H1 (cell line): Measurements from ENCODE around the gene SIGLEC10. TPM values are rescaled to one million over a fixed set of nuclear protein-coding genes. Genes with fewer than 3 reads are reported as not detected.

Experiments used
- CTCF ChIA-PET: fragments of 300-600 bp; sonication (Branson Sonifier 250); formaldehyde crosslinking; loops from one replicate; lab custom pipeline; 2021; ENCODE audit not compliant: partially characterized antibody; lab: Charles Lee
- POLR2A ChIA-PET: fragments of 300-600 bp; sonication (Branson Sonifier 250); formaldehyde crosslinking; loops from one replicate; lab custom pipeline; 2021; ENCODE audit warnings: inconsistent platforms; ENCODE audit not compliant: partially characterized antibody; lab: Charles Lee
- DNase-seq, 2 experiments: peaks; one replicate each; pipeline versions ENCODE4 v3.0.0 to v3.0.0-alpha.2; 2010 to 2022; ENCODE audit warnings: low spot score in 2 of 2, low read depth in 1 of 2, mixed read lengths in 1 of 2
- FAIRE-seq: peaks from 2 replicates; lab custom pipeline; 2011; peaks lifted over from hg19 to GRCh38; lab: Jason Lieb, UNC
- H2AFZ ChIP-seq: 2 replicates; pipeline ENCODE4 v1.8.1; 2012; ENCODE audit warnings: low read length, inconsistent platforms
- H2AK5ac ChIP-seq: 2 replicates; pipeline ENCODE4 v1.6.1; 2013; ENCODE audit warnings: low read depth, low read length
- H2BK120ac ChIP-seq: replicated peaks from 2 replicates; pipeline ENCODE3; 2013; ENCODE audit warnings: low read depth, low read length, inconsistent platforms
- H2BK12ac ChIP-seq: 2 replicates; pipeline ENCODE4 v1.6.1; 2013; ENCODE audit warnings: low read depth, low read length
- H2BK15ac ChIP-seq: 2 replicates; pipeline ENCODE4 v1.6.1; 2013; ENCODE audit warnings: low read length
- H2BK20ac ChIP-seq: 2 replicates; pipeline ENCODE4 v1.6.1; 2013; ENCODE audit warnings: low read length
- H2BK5ac ChIP-seq: 2 replicates; pipeline ENCODE4 v1.6.1; 2013; ENCODE audit warnings: low read depth, low read length
- H3K14ac ChIP-seq: 2 replicates; pipeline ENCODE4 v1.6.1; 2013; ENCODE audit warnings: inconsistent platforms; ENCODE audit not compliant: insufficient read length
- H3K18ac ChIP-seq: 2 replicates; pipeline ENCODE4 v1.6.1; 2013; ENCODE audit warnings: low read length; ENCODE audit errors: extremely low read depth
- H3K23ac ChIP-seq: 2 replicates; pipeline ENCODE4 v1.6.1; 2013; ENCODE audit warnings: inconsistent platforms; ENCODE audit not compliant: insufficient read length
- H3K23me2 ChIP-seq: 2 replicates; pipeline ENCODE4 v1.6.1; 2013; ENCODE audit warnings: low read depth, low read length
- H3K27ac ChIP-seq: 2 replicates; pipeline ENCODE4 v1.6.1; 2011; ENCODE audit warnings: low read depth, low read length, inconsistent platforms
- H3K27me3 ChIP-seq, 4 experiments: replicated peaks in 1 of 4; 1 replicate in 1 of 4; 2 replicates in 3 of 4; pipeline versions ENCODE4 v1.6.1 to v1.8.1; 2011 to 2013; ENCODE audit warnings: low read length in 3 of 4, mild to moderate bottlenecking in 3 of 4, inconsistent platforms in 2 of 4, mixed read lengths in 2 of 4, moderate library complexity in 1 of 4; ENCODE audit not compliant: control insufficient read depth in 3 of 4, insufficient read depth in 3 of 4; ENCODE audit errors: extremely low read depth in 1 of 4
- H3K36me3 ChIP-seq, 4 experiments: 2 replicates each; pipeline versions ENCODE4 v1.6.1 to v1.8.1; 2011 to 2013; ENCODE audit warnings: mild to moderate bottlenecking in 4 of 4, low read length in 3 of 4, moderate library complexity in 2 of 4, control low read depth in 1 of 4, inconsistent platforms in 1 of 4; ENCODE audit not compliant: insufficient read depth in 4 of 4, control insufficient read depth in 2 of 4
- H3K4ac ChIP-seq: replicated peaks from 2 replicates; pipeline ENCODE3; 2013; ENCODE audit warnings: low read length, low read depth, mixed read lengths, inconsistent platforms; ENCODE audit not compliant: insufficient read length
- H3K4me1 ChIP-seq, 4 experiments: replicated peaks in 1 of 4; 1 replicate in 1 of 4; 2 replicates in 3 of 4; pipeline versions ENCODE4 v1.6.1 to v1.8.1; 2011 to 2013; ENCODE audit warnings: low read length in 3 of 4, inconsistent platforms in 2 of 4, mixed read lengths in 1 of 4; ENCODE audit not compliant: insufficient read depth in 4 of 4, control insufficient read depth in 3 of 4
- H3K4me2 ChIP-seq, 2 experiments: 2 replicates each; pipeline versions ENCODE4 v1.6.1 to v1.8.1; 2011 to 2013; ENCODE audit warnings: low read depth in 2 of 2, low read length in 2 of 2, control low read depth in 1 of 2, inconsistent platforms in 1 of 2, mild to moderate bottlenecking in 1 of 2; ENCODE audit not compliant: insufficient read depth in 1 of 2
- H3K4me3 ChIP-seq, 4 experiments: fragments of 200-600, 300-600 bp in 1 of 4; sonication (generic), shearing (Covaris generic), sonication (Bioruptor Twin) in 1 of 4; 2 replicates each; pipeline versions ENCODE4 v1.5.1 to v1.8.1; 2011 to 2016; ENCODE audit warnings: low read length in 4 of 4, low read depth in 3 of 4, control low read depth in 2 of 4, inconsistent platforms in 2 of 4, mild to moderate bottlenecking in 2 of 4, mixed read lengths in 1 of 4, moderate library complexity in 1 of 4; ENCODE audit not compliant: insufficient read depth in 2 of 4; ENCODE audit errors: extremely low read depth in 1 of 4
- H3K56ac ChIP-seq: replicated peaks from 2 replicates; pipeline ENCODE3; 2013; ENCODE audit warnings: low read depth, mild to moderate bottlenecking, mixed read lengths, low read length, inconsistent platforms; ENCODE audit not compliant: insufficient read length
- H3K79me1 ChIP-seq: 2 replicates; pipeline ENCODE4 v1.6.1; 2013; ENCODE audit warnings: low read depth, low read length, control low read depth
- H3K79me2 ChIP-seq, 2 experiments: 2 replicates each; pipeline versions ENCODE4 v1.6.1 to v1.8.1; 2012 to 2013; ENCODE audit warnings: low read length in 2 of 2, mild to moderate bottlenecking in 2 of 2, inconsistent platforms in 1 of 2; ENCODE audit not compliant: insufficient read depth in 2 of 2, control insufficient read depth in 1 of 2
- H3K9ac ChIP-seq, 4 experiments: replicated peaks in 1 of 4; 1 replicate in 1 of 4; 2 replicates in 3 of 4; pipeline versions ENCODE4 v1.6.1 to v1.8.1; 2011 to 2013; ENCODE audit warnings: low read depth in 3 of 4, low read length in 3 of 4, control low read depth in 2 of 4, mild to moderate bottlenecking in 2 of 4, moderate library complexity in 2 of 4, inconsistent platforms in 1 of 4; ENCODE audit errors: extremely low read depth in 1 of 4
- H3K9me3 ChIP-seq, 2 experiments: 2 replicates each; pipeline versions ENCODE4 v1.6.1 to v1.8.1; 2012 to 2013; ENCODE audit warnings: mild to moderate bottlenecking in 2 of 2, moderate library complexity in 2 of 2, control low read depth in 1 of 2, inconsistent platforms in 1 of 2, low read depth in 1 of 2, low read length in 1 of 2, mixed read lengths in 1 of 2; ENCODE audit not compliant: insufficient read depth in 2 of 2
- H4K20me1 ChIP-seq, 2 experiments: replicated peaks in 1 of 2; 2 replicates each; pipeline versions ENCODE3 to v1.8.1; 2011 to 2013; ENCODE audit warnings: inconsistent platforms in 2 of 2, low read length in 2 of 2, mild to moderate bottlenecking in 1 of 2; ENCODE audit not compliant: insufficient read depth in 2 of 2, control insufficient read depth in 1 of 2
- H4K5ac ChIP-seq: 2 replicates; pipeline ENCODE4 v1.6.1; 2013; ENCODE audit warnings: low read length, low read depth, mixed read lengths, inconsistent platforms; ENCODE audit not compliant: insufficient read length
- H4K8ac ChIP-seq: 2 replicates; pipeline ENCODE4 v1.8.0; 2013; ENCODE audit warnings: mild to moderate bottlenecking, moderate library complexity, low read length, inconsistent platforms; ENCODE audit not compliant: insufficient read depth; ENCODE audit errors: extremely low read depth
- H4K91ac ChIP-seq: replicated peaks from 2 replicates; pipeline ENCODE3; 2013; ENCODE audit warnings: low read length, mixed read lengths, inconsistent platforms; ENCODE audit not compliant: insufficient read length
- CHD2 ChIP-seq: IDR thresholded peaks from 2 replicates; pipeline ENCODE4 v1.6.1; 2012; ENCODE audit warnings: low read length, improper control_type of control experiment
- EP300 ChIP-seq, 2 experiments: IDR thresholded peaks; 1 replicate in 1 of 2; 2 replicates in 1 of 2; pipeline ENCODE4 v1.6.1; 2011 to 2012; ENCODE audit warnings: low read depth in 2 of 2, low read length in 2 of 2, mild to moderate bottlenecking in 2 of 2, borderline replicate concordance in 1 of 2, inconsistent platforms in 1 of 2, moderate library complexity in 1 of 2
- RAD21 ChIP-seq, 2 experiments: IDR thresholded peaks in 1 of 2; conservative IDR thresholded peaks in 1 of 2; 2 replicates each; pipeline ENCODE4 v1.6.1; 2011; ENCODE audit warnings: low read depth in 2 of 2, low read length in 2 of 2, improper control_type of control experiment in 1 of 2, inconsistent platforms in 1 of 2, mild to moderate bottlenecking in 1 of 2, moderate library complexity in 1 of 2
- WGBS, 2 experiments: shearing (Covaris generic) in 1 of 2; methylation state at CpG; one replicate each; pipeline versions ENCODE4 v1.1.6 to v1.1.7; 2013 to 2015; ENCODE audit warnings: low lambda C conversion rate in 2 of 2, mixed read lengths in 2 of 2, inconsistent platforms in 1 of 2, low coverage in 1 of 2, missing lambda C conversion rate in 1 of 2; ENCODE audit not compliant: insufficient replicate concordance in 2 of 2, insufficient coverage in 1 of 2, insufficient read length in 1 of 2; ENCODE audit errors: extremely low coverage in 1 of 2, missing lambda C conversion rate in 1 of 2; 5-methylcytosine and 5-hydroxymethylcytosine counted together
- polyA plus RNA-seq, 7 experiments: library from polyadenylated mRNA; depleted of rRNA in 3 of 7; stranded (reverse) in 5 of 7; unstranded in 2 of 7; fragments of >200 nt in 5 of 7; fragments of 200-250 nt in 2 of 7; gene quantifications; 1 replicate in 5 of 7; 2 replicates in 1 of 7; 4 replicates in 1 of 7; pipeline versions ENCODE4 v1.2.1 to v1.2.3, GENCODE V29; 2011 to 2013; ENCODE audit warnings: missing spikeins in 2 of 7, mixed read lengths in 2 of 7
- total RNA-seq: library from RNA; stranded (reverse); fragmentation: NEBNext Ultra II Directional; extraction: Animal tissue kit (Norgen Biotek cat#: 25700); gene quantifications from 2 replicates; pipeline ENCODE4 v1.2.1, GENCODE V29; 2021

Gene SIGLEC10
- total and polyA plus RNA-seq, 2 of the 8 experiments (the other 6 are each of a cell fraction or from before 2014, with no cell fraction given): 0.06 TPM; not detected in 1

GRCh38 chr19:51458899-51459505 lies 41.6 kb upstream of the SIGLEC10 start:
- H3K9ac ChIP-seq: no peak overlapping the region
- no peaks in the 10 kb centered on the region for H4K20me1 ChIP-seq
- no peak overlapping the region for H3K4me2 ChIP-seq
- no peak overlapping the region for H2BK5ac ChIP-seq
- H3K56ac ChIP-seq: no peak overlapping the region
- no peak overlapping the region for H4K91ac ChIP-seq
- no peaks in the 10 kb centered on the region for H3K79me1 ChIP-seq
- H4K5ac ChIP-seq: no peak overlapping the region
- no peak overlapping the region for H3K4me3 ChIP-seq
- H3K18ac ChIP-seq: no peak overlapping the region
- FAIRE-seq (no peak), DNase-seq (no peak)
- H3K4me1 ChIP-seq: peaks cover 0 to 3% (median 0%) of the 10 kb centered on the region in 4 experiments; a peak in 1 of 7 replicates
- no peak for TF ChIP-seq EP300 (IDR thresholded peaks at IDR 0.05; ENCODE audit: borderline replicate concordance in 1 of 2, low read depth in 2 of 2, low read length in 2 of 2)
- TF ChIP-seq CHD2: no peak
- no peak for TF ChIP-seq RAD21 (IDR thresholded peaks at IDR 0.05 in 1 of 2, conservative IDR thresholded peaks at IDR 0.05 in 1 of 2; ENCODE audit: low read depth in 2 of 2, low read length in 2 of 2)
- H2BK15ac ChIP-seq: no peak overlapping the region
- H2AK5ac ChIP-seq: no peak overlapping the region
- H2BK20ac ChIP-seq: no peak overlapping the region
- H2BK12ac ChIP-seq: no peak overlapping the region
- no peaks in the 10 kb centered on the region for H3K36me3 ChIP-seq
- peaks cover 5% of the 10 kb centered on the region; the same call in 1 of the 2 replicates for H3K23me2 ChIP-seq
- no peaks in the 10 kb centered on the region for H3K27me3 ChIP-seq
- WGBS, 2 experiments: 76% methylated on average over 14 of the region's 14 CpGs; no CpG with 5 or more reads in 1 of the 2 experiments
- H3K9me3 ChIP-seq: peaks cover 33 to 51% of the 10 kb centered on the region in 2 experiments; a peak in 3 of 4 replicates
- no peak overlapping the region for H2BK120ac ChIP-seq
- no peak overlapping the region for H3K4ac ChIP-seq
- H2AFZ ChIP-seq: no peak overlapping the region
- ChIA-PET CTCF (interaction anchor here (0.7 kb wide), 1 partner anchor 11 kb away, joined by 3 read pairs; no protein-coding TSS in a partner anchor), POLR2A (no interaction called here)
- no peaks in the 10 kb centered on the region for H3K79me2 ChIP-seq
- no peak overlapping the region for H4K8ac ChIP-seq
- no peak overlapping the region for H3K27ac ChIP-seq
- H3K14ac ChIP-seq: no peak overlapping the region
- no peak overlapping the region for H3K23ac ChIP-seq
